ENCODE results near the gene ZFP90. TPM values are rescaled to one million over a fixed set of nuclear protein-coding genes. Genes with fewer than 3 reads are reported as not detected.

ZFP90 gene
- polyA plus RNA-seq, 2 of the 4 experiments (the other 2 are of a cell fraction), result 13.8 to 21.6 TPM

- Histone ChIP-seq H3K27ac (no peak overlapping the region), H3K4me3 (no peak overlapping the region), H3K4me2 (no peak overlapping the region), H3K9me3 (no peaks in the 10 kb centered on the region), H3K4me1 (no peaks in the 10 kb centered on the region)
- 80% methylated on average over 3 of the region's 3 CpGs for WGBS (ENCODE audit: missing lambda C conversion rate)
- DNase-seq (ENCODE audit: low read depth in 1 of 2, low spot score in 1 of 2), result no peak
- ChIA-PET CTCF (interaction anchor here (0.6 to 3.8 kb wide), 21 partner anchors 10 to 338 kb away, joined by 3 to 23 read pairs (median 4); no protein-coding TSS in a partner anchor), POLR2A (no interaction called here)
- peak; percentile 7 for FAIRE-seq
- TF ChIP-seq ELK1 (IDR thresholded peaks at IDR 0.05; ENCODE audit: low read depth, low read length) (no peak), CBX8 (IDR thresholded peaks at IDR 0.05) (no peak), GATA3 (IDR thresholded peaks at IDR 0.05; ENCODE audit: borderline replicate concordance) (no peak), MYC (IDR thresholded peaks at IDR 0.05; ENCODE audit: borderline replicate concordance, low read length) (no peak), CHD2 (IDR thresholded peaks at IDR 0.05; ENCODE audit: low read length, partially characterized antibody) (no peak), POLR2AphosphoS2 (conservative IDR thresholded peaks at IDR 0.05; ENCODE audit: low read length) (no peak), ZNF302 (CRISPR knock-in tag; IDR thresholded peaks at IDR 0.05) (no peak), JUN (IDR thresholded peaks at IDR 0.05) (no peak), NFE2L2 (conservative IDR thresholded peaks at IDR 0.05; ENCODE audit: low read length) (no peak), E2F6 (IDR thresholded peaks at IDR 0.05; ENCODE audit: borderline replicate concordance, low read depth) (no peak), TFCP2L1 (CRISPR knock-in tag; IDR thresholded peaks at IDR 0.05) (no peak), RARB (CRISPR knock-in tag; IDR thresholded peaks at IDR 0.05) (no peak), EP300 (IDR thresholded peaks at IDR 0.05) (no peak), ESRRA (IDR thresholded peaks at IDR 0.05; ENCODE audit: borderline replicate concordance, low read length) (no peak), HEYL (CRISPR knock-in tag; IDR thresholded peaks at IDR 0.05) (no peak), TP53 (CRISPR knock-in tag; IDR thresholded peaks at IDR 0.05) (no peak), PHF8 (IDR thresholded peaks at IDR 0.05; ENCODE audit: borderline replicate concordance, low read depth) (no peak), REST (IDR thresholded peaks at IDR 0.05) (no peak), KDM5A (IDR thresholded peaks at IDR 0.05) (no peak)
- no peak for ATAC-seq
Measured at GRCh38 chr16:68510775-68511174, 28.3 kb upstream of the ZFP90 start.

GRCh38 chr16:68512183-68512582, 26.9 kb upstream of the ZFP90 start:
- WGBS (ENCODE audit: missing lambda C conversion rate), result 57% methylated on average over 8 of the region's 8 CpGs
- no peak for TF ChIP-seq FOSL2 (IDR thresholded peaks at IDR 0.05)
- no peak for TF ChIP-seq FOSL2 (CRISPR knock-in tag; IDR thresholded peaks at IDR 0.05)
- no peak for TF ChIP-seq BHLHE40 (IDR thresholded peaks at IDR 0.05; ENCODE audit: low read depth, low read length)
- no peak for TF ChIP-seq ATOH8 (CRISPR knock-in tag; IDR thresholded peaks at IDR 0.05; ENCODE audit: low read depth)
- TF ChIP-seq ZC3H11A (IDR thresholded peaks at IDR 0.05), result no peak
- no peak for TF ChIP-seq HMGXB4 (CRISPR knock-in tag; IDR thresholded peaks at IDR 0.05; ENCODE audit: borderline replicate concordance)
- TF ChIP-seq POLR2AphosphoS2 (conservative IDR thresholded peaks at IDR 0.05; ENCODE audit: low read length), result no peak
- no peak for TF ChIP-seq USF2 (IDR thresholded peaks at IDR 0.05)
- no peak overlapping the region for H3K27ac ChIP-seq
- H3K4me2 ChIP-seq, result no peak overlapping the region
- H3K9me3 ChIP-seq, result no peaks in the 10 kb centered on the region
- ATAC-seq (no peak), DNase-seq (ENCODE audit: low read depth in 1 of 2, low spot score in 1 of 2) (no peak), FAIRE-seq (no peak)
- no peaks in the 10 kb centered on the region for H3K4me1 ChIP-seq
- ChIA-PET POLR2A (no interaction called here), CTCF (interaction anchor here (1.2 to 3.8 kb wide), 4 partner anchors 9 to 116 kb away, joined by 3 to 23 read pairs (median 6); no protein-coding TSS in a partner anchor)
- H3K4me3 ChIP-seq, result no peak overlapping the region
